Vagina (tissue), 2 donors: Measurements from ENCODE around the gene PTPN1.

Experiments
- POLR2A ChIP-seq, 2 donors: fragments of 450-650 bp; IDR thresholded peaks; one replicate each; pipeline ENCODE4 v1.6.1; 2017; ENCODE audit warnings: antibody characterized with exemption in 2 of 2, mild to moderate bottlenecking in 2 of 2, moderate library complexity in 2 of 2
- TF ChIP-seq, protein P1 (sequence below), 3 experiments: fragments of 450-650 bp in 2 of 3; fragments of 200-600 bp in 1 of 3; sonication (generic) in 1 of 3; IDR thresholded peaks; one replicate each; pipeline ENCODE4 v1.5.1; 2017 to 2019; ENCODE audit warnings: antibody characterized with exemption in 3 of 3, mild to moderate bottlenecking in 2 of 3, moderate library complexity in 2 of 3

GRCh38 chr20:50595988-50596693 lies 86.0 kb downstream of the PTPN1 start:
- TF ChIP-seq, protein P1, sequence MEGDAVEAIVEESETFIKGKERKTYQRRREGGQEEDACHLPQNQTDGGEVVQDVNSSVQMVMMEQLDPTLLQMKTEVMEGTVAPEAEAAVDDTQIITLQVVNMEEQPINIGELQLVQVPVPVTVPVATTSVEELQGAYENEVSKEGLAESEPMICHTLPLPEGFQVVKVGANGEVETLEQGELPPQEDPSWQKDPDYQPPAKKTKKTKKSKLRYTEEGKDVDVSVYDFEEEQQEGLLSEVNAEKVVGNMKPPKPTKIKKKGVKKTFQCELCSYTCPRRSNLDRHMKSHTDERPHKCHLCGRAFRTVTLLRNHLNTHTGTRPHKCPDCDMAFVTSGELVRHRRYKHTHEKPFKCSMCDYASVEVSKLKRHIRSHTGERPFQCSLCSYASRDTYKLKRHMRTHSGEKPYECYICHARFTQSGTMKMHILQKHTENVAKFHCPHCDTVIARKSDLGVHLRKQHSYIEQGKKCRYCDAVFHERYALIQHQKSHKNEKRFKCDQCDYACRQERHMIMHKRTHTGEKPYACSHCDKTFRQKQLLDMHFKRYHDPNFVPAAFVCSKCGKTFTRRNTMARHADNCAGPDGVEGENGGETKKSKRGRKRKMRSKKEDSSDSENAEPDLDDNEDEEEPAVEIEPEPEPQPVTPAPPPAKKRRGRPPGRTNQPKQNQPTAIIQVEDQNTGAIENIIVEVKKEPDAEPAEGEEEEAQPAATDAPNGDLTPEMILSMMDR (IDR thresholded peaks at IDR 0.05): no peak
- no peak for TF ChIP-seq POLR2A (IDR thresholded peaks at IDR 0.05)
